Measurements from ENCODE around the gene TRAPPC11. TPM values are rescaled to one million over a fixed set of nuclear protein-coding genes. Genes with fewer than 3 reads are reported as not detected.
A peak's percentile ranks its signal among the peaks of the same experiment; 100 is the strongest.

The TRAPPC11 gene
- 21.1 TPM for total RNA-seq (2021; ENCODE audit: unreplicated experiment)
- 10.7 TPM for polyA plus RNA-seq (2012; ENCODE audit: insufficient read length)
- percentile 68 among the genes with signal in this experiment for Bru-seq, nascent RNA
- percentile 68 among the genes with signal in this experiment for BruChase-seq, experiment 1, labeled RNA remaining after a 2-hour chase
- percentile 75 among the genes with signal in this experiment for BruChase-seq, experiment 2, labeled RNA remaining after a 6-hour chase
- long read RNA-seq, full-length matches to known transcripts, result 28 of 51 reads
- long read RNA-seq, partial matches to known transcripts, result 12 of 51 reads
- long read RNA-seq, other reads (novel, unspliced or antisense), result 11 of 51 reads

DNA sequence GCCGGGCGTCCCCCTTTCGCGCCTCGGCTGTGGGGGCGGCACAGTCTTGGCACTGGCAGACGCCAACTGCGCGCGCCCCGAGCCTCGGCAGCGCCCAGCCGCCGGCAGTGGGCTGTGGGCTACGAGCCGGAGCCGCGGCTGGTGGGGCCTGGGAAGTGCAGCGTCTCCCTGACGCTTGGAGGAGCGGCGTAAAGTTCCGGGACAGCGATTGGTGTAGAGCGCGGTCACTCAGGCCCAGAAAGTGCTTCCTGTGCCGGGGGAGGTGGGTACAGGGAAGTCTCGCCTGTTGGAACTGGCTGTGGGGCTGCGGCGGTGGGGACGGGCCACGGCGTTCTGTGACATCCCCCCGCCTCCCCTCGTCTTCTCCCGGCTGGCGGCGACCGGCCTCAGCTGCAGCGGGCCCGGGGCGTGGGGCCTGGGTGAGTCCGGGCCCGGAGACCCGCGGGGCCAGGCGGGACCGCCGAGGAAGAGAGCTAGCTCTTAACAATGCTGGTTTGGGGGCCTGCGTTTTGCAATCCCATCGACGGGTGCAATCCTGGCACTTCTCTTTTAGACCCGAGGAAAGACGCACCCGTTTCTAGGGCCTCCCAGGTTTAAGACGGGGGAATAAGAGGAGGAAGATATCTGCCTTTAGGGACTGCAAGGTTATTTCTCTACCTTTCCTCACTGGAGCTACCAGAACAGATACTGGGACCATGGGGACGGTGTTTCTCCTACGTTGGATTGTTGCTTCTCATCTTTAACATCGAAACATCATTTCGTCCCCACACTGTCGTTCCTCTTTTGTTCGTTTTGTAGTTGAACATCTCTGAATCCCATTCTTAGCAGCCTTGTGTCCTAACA is at the start of gene TRAPPC11, which contains the start of gene RWDD4:
Gene TRAPPC11 (plus strand): TSS at position 265 of the 843 bp plus-strand sequence. CDS start 4,575 bp downstream, outside the sequence.
Gene RWDD4 (minus strand): TSS at position 157 of the 843 bp plus-strand sequence. CDS start 233 bp downstream, outside the sequence.
- peaks cover 5% of the 10 kb centered on the region for H3K36me3 ChIP-seq (ENCODE audit: control insufficient read depth, insufficient read depth, low read length)
- no peaks in the 10 kb centered on the region for H3K27me3 ChIP-seq (ENCODE audit: control insufficient read depth, insufficient read depth, low read length)
- intact Hi-C loops (cut with micrococcal nuclease; ENCODE audit: unreplicated experiment), result no loop called here
- no peaks in the 10 kb centered on the region for H3K9me3 ChIP-seq (ENCODE audit: control insufficient read depth, insufficient read depth, low read depth, low read length)
- in situ Hi-C loops (cut with HindIII; ENCODE audit: low pct_unique_long_range_greater_than_20kb, low sequenced_read_pairs), result no loop called here
- POLR2A ChIA-PET, result no interaction called here
- DNase-seq (ENCODE audit: low read depth, low spot score), result peak; percentile 82
- CTCF ChIA-PET, result interaction anchor here (0.5 kb wide), 1 partner anchor 35 kb away, joined by 3 read pairs; no protein-coding TSS in a partner anchor
- TF ChIP-seq SIN3A (IDR thresholded peaks at IDR 0.05; ENCODE audit: borderline replicate concordance, insufficient read depth, low read depth, low read length), result no peak; the same call in 1 of the 2 replicates
- TF ChIP-seq, protein P1, sequence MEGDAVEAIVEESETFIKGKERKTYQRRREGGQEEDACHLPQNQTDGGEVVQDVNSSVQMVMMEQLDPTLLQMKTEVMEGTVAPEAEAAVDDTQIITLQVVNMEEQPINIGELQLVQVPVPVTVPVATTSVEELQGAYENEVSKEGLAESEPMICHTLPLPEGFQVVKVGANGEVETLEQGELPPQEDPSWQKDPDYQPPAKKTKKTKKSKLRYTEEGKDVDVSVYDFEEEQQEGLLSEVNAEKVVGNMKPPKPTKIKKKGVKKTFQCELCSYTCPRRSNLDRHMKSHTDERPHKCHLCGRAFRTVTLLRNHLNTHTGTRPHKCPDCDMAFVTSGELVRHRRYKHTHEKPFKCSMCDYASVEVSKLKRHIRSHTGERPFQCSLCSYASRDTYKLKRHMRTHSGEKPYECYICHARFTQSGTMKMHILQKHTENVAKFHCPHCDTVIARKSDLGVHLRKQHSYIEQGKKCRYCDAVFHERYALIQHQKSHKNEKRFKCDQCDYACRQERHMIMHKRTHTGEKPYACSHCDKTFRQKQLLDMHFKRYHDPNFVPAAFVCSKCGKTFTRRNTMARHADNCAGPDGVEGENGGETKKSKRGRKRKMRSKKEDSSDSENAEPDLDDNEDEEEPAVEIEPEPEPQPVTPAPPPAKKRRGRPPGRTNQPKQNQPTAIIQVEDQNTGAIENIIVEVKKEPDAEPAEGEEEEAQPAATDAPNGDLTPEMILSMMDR (IDR thresholded peaks at IDR 0.05), result no peak
- TF ChIP-seq, protein P2, sequence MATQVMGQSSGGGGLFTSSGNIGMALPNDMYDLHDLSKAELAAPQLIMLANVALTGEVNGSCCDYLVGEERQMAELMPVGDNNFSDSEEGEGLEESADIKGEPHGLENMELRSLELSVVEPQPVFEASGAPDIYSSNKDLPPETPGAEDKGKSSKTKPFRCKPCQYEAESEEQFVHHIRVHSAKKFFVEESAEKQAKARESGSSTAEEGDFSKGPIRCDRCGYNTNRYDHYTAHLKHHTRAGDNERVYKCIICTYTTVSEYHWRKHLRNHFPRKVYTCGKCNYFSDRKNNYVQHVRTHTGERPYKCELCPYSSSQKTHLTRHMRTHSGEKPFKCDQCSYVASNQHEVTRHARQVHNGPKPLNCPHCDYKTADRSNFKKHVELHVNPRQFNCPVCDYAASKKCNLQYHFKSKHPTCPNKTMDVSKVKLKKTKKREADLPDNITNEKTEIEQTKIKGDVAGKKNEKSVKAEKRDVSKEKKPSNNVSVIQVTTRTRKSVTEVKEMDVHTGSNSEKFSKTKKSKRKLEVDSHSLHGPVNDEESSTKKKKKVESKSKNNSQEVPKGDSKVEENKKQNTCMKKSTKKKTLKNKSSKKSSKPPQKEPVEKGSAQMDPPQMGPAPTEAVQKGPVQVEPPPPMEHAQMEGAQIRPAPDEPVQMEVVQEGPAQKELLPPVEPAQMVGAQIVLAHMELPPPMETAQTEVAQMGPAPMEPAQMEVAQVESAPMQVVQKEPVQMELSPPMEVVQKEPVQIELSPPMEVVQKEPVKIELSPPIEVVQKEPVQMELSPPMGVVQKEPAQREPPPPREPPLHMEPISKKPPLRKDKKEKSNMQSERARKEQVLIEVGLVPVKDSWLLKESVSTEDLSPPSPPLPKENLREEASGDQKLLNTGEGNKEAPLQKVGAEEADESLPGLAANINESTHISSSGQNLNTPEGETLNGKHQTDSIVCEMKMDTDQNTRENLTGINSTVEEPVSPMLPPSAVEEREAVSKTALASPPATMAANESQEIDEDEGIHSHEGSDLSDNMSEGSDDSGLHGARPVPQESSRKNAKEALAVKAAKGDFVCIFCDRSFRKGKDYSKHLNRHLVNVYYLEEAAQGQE (IDR thresholded peaks at IDR 0.05; ENCODE audit: insufficient read depth in 1 of 2, low read depth in 2 of 2, low read length in 1 of 2), result no peak
- TF ChIP-seq TCF7L2 (IDR thresholded peaks at IDR 0.05; ENCODE audit: low read depth, low read length), result no peak
- peak; percentile 34; the same call in 1 of the 2 replicates for TF ChIP-seq POLR2AphosphoS5 (IDR thresholded peaks at IDR 0.05; ENCODE audit: low read depth, low read length)
- ATAC-seq, result peak; percentile 100
- H3K4me1 ChIP-seq (ENCODE audit: control insufficient read depth, insufficient read depth, low read length), result 0 out of 2 replicates have a peak, but pooled peaks cover 4% of the 10 kb centered on the region
- BruUV-seq (replicated peaks), result no TSS peak
- H3K27ac ChIP-seq (ENCODE audit: low read length), result peak within 1 kb of the TSS; percentile 95
- H3K4me3 ChIP-seq (ENCODE audit: low read depth in 2 of 2, low read length in 2 of 2), result peak within 1 kb of the TSS; percentile 83 to 95

DNA sequence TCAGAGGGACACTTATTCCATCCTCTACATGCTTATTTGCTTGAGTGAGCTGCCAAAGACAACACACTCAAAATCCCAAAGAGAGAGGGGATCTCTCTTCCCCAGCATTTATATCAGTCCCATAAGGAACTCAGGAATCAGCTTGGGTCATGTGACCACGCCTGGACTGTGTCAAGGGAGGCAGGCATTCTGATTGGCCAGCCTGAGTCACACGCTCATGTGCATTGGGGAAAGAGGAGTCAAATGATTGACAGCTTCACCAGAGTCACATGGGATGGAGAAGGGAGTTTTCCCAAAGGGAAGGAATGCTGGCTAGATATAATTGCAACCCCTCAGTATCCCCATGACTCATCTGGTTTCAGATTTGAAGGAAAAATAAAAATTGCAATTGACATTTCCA is 49.1 kb upstream of the TRAPPC11 start:
- ATAC-seq (no peak), DNase-seq (ENCODE audit: low read depth, low spot score) (no peak)
- Histone ChIP-seq H3K9me3 (ENCODE audit: control insufficient read depth, insufficient read depth, low read depth, low read length) (no peaks in the 10 kb centered on the region), H3K27me3 (ENCODE audit: control insufficient read depth, insufficient read depth, low read length) (no peaks in the 10 kb centered on the region), H3K27ac (ENCODE audit: low read length) (no peak overlapping the region), H3K4me3 (ENCODE audit: low read depth in 2 of 2, low read length in 2 of 2) (no peak overlapping the region), H3K4me1 (ENCODE audit: control insufficient read depth, insufficient read depth, low read length) (no peaks in the 10 kb centered on the region; the same call in 1 of the 2 replicates), H3K36me3 (ENCODE audit: control insufficient read depth, insufficient read depth, low read length) (no peaks in the 10 kb centered on the region)
- POLR2A ChIA-PET, result no interaction called here
- intact Hi-C loops (cut with micrococcal nuclease; ENCODE audit: unreplicated experiment) (no loop called here), in situ Hi-C loops (cut with HindIII; ENCODE audit: low pct_unique_long_range_greater_than_20kb, low sequenced_read_pairs) (no loop called here)
- TF ChIP-seq, protein P2 (IDR thresholded peaks at IDR 0.05; ENCODE audit: insufficient read depth in 1 of 2, low read depth in 2 of 2, low read length in 1 of 2), result no peak
- TF ChIP-seq TCF7L2 (IDR thresholded peaks at IDR 0.05; ENCODE audit: low read depth, low read length), result no peak
- TF ChIP-seq, protein P1 (IDR thresholded peaks at IDR 0.05), result no peak
- TF ChIP-seq POLR2AphosphoS5 (IDR thresholded peaks at IDR 0.05; ENCODE audit: low read depth, low read length), result no peak
- TF ChIP-seq SIN3A (IDR thresholded peaks at IDR 0.05; ENCODE audit: borderline replicate concordance, insufficient read depth, low read depth, low read length), result no peak
- BruUV-seq (replicated peaks), result no TSS peak
- CTCF ChIA-PET, result no interaction called here

Data from Panc1 (cell line).